Measurements from ENCODE around the gene NDEL1.

NDEL1 gene

DNA sequence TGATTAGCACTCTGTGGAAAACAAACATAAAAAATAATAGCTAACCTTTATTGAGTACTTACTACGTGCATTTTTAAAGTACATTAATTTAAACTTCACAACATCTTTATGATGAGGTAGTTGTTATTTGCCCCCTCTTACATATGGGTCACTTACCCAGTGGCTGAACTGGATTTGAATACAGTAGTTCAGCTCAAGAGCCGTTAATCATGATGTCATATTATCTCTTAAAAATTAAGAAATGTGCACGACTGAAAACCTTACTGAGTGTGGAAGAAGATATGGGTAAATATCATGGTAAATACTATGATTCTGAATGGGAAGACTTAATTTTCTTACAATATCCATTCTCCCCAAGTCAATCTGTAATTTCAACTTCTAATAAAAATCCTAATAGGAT, 17.6 kb downstream of the NDEL1 start:
- no peak for DNase-seq (ENCODE audit: low read depth in 2 of 3, low spot score in 1 of 3)

- DNase-seq (ENCODE audit: low read depth in 2 of 3, low spot score in 1 of 3) = no peak
Observed at GRCh38 chr17:8455665-8456209, 20.1 kb downstream of the NDEL1 start.

- DNase-seq (ENCODE audit: low read depth in 2 of 3, low spot score in 1 of 3) = no peak
Observed at GRCh38 chr17:8458128-8458527, 22.4 kb downstream of the NDEL1 start.

- DNase-seq (ENCODE audit: low read depth in 2 of 3, low spot score in 1 of 3) = no peak
Observed at GRCh38 chr17:8459107-8459506, 23.4 kb downstream of the NDEL1 start.

DNA sequence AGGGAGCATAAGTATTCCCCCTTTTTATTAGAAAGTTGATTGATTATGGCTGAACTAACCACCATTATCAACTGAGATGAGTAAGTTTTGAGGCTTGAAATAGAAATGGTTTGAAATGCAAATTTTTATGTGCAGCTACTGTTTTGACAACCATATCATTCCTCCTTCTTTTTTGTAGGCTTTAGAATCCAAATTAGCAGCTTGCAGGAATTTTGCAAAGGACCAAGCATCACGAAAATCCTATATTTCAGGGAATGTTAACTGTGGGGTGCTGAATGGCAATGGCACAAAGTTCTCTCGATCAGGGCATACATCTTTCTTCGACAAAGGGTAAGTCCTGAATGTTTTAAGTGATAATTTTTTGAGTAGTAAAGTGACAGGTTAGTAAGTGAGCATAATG, 24.1 kb downstream of the NDEL1 start:
- DNase-seq (ENCODE audit: low read depth in 2 of 3, low spot score in 1 of 3) = no peak

- no peak for DNase-seq (ENCODE audit: low read depth in 2 of 3, low spot score in 1 of 3)
Observed at GRCh38 chr17:8462564-8462963, 26.9 kb downstream of the NDEL1 start.

GRCh38 chr17:8463099-8463498, 27.4 kb downstream of the NDEL1 start:
- DNase-seq (ENCODE audit: low read depth in 2 of 3, low spot score in 1 of 3) = no peak

GRCh38 chr17:8464941-8465340, 29.3 kb downstream of the NDEL1 start:
- no peak for DNase-seq (ENCODE audit: low read depth in 2 of 3, low spot score in 1 of 3)

- DNase-seq (ENCODE audit: low read depth in 2 of 3, low spot score in 1 of 3) = no peak
Observed at GRCh38 chr17:8465356-8465755, 29.7 kb downstream of the NDEL1 start.

DNA sequence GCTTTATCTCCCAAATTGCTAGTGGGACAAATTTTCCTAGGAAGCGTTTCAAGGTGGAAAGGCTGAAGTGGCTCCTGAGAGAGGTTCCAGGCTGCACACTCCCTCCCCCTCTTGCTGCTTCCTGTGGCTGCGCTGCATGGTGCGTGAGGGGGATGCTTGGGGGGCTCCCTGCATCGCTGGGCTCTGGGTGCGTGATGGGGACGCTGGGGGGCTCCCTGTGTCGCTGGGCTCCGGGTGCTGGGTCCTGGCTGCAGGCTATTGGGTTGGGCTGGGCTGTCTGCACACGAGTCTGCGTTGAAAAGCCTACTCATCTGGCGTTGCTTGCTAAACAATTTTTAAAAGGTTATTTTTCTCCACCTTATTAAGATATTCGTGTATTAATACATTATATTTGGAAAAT, 30.1 kb downstream of the NDEL1 start:
- DNase-seq (ENCODE audit: low read depth in 2 of 3, low spot score in 1 of 3) = no peak

DNA sequence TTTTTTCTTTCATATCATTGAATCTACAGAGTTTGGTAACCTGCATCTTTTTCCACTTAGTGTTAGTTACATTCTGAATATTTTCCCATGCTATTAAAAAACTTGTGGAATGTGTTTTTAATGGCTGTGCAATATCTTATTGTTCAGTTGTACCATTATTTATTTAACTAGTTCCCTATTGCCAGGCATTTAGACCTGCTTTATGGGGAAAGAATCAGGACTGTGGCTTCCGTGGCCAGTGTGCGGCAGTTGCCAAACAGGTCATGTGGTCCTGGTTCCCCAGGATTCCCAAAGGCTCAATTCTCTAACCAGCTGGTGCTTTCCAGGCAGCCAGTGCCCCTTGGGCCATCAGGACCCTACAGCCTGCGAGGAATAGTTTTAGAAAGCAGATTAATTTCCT, 30.8 kb downstream of the NDEL1 start:
- DNase-seq (ENCODE audit: low read depth in 2 of 3, low spot score in 1 of 3) = no peak

DNA sequence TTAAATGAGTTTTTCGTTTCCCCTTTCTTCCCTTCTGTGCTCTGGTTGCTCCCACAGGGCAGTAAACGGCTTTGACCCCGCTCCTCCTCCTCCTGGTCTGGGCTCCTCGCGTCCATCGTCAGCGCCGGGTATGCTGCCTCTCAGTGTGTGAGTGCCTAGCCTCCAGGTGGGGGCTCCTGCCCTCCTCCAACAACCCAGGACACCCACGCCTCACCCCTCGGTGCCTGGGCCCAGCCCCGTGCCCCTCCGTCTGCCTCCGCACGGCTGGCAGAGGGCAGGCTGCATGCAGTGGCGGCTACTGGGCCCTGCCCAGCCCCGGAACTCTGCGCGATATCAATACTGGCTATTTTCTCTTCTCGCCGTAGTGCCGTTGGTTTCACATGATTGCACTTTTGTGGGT, 31.2 kb downstream of the NDEL1 start:
- no peak for DNase-seq (ENCODE audit: low read depth in 2 of 3, low spot score in 1 of 3)

DNA sequence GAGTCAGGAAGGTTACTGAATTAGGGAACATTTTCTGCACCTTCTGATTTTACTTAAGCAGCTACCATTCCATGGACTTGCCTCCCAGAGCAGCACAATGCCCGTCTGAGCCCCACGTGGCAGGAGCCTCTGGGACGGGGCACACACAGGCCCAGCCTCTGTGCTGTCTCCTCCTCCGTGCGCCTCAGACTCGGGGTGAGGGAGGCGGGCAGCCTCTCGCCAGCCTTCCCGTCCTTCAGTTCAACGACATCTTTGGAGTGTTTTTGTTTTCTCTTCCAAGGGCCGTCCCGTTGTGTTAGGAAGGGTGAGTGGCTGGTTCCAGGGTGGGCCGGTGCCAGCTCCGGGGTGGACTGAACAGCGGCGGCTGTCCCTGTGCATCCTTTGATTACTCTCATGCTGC, 31.8 kb downstream of the NDEL1 start:
- DNase-seq (ENCODE audit: low read depth in 2 of 3, low spot score in 1 of 3) = no peak

DNA sequence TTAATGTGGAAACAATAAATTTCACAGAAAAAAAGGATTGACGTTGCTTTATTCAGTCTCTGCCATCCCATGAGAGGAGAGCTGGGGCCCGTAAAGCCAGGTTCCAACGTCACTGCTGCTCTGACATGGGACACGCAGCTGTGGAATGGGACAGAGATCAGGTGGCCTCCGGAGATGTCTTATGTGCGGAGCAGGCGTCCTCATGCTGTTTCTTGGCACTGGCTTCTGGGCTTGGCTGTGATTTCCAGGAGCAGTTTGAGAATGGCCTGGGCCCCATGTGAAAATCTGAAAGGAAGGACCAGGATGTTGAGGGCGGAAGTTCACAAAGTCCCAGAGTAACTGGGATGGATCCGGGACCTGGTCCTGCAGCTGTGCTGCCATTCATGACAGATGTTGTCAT, 32.4 kb downstream of the NDEL1 start:
- DNase-seq (ENCODE audit: low read depth in 2 of 3, low spot score in 1 of 3) = no peak

DNA sequence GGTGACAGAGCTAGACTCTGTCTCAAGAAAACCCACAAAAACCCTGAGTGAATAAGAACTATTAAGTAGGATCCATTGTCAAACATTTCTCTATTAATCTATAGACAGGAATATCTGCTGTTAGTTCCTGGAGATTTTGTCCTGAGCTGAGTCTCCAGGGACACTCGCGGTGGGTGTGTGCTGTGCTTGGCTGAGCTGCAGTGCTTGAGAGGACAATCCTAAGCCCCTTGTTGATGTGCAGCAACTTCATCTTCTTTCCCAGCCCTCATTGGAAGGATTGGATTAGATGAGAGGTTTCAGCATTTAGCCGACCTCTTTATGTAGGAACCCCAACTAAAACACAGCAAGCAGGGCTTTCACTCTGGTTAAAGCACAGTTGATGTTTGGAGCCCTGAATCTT, 33.3 kb downstream of the NDEL1 start:
- no peak for DNase-seq (ENCODE audit: low read depth in 2 of 3, low spot score in 1 of 3)

DNA sequence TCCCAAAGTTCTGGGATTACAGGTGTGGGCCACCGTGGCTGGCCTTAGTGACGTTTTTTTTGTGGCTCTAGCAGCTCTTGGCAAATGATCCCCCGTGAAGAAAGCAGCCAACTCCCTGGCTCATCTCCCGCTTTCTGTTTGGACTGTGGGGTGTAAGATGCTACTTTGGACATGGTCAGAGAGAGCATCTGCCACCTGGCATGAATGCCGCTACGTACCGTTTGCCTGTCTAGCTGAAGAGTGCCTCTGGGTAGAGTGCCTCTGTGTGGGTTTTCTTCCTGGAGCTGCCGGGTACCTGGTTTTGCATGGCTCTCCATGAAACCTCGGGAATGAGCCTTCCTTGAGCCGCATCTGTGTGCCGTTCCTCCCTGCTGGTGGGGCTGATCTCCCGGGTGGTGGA, 34.3 kb downstream of the NDEL1 start:
- no peak for DNase-seq (ENCODE audit: low read depth in 2 of 3, low spot score in 1 of 3)

DNA sequence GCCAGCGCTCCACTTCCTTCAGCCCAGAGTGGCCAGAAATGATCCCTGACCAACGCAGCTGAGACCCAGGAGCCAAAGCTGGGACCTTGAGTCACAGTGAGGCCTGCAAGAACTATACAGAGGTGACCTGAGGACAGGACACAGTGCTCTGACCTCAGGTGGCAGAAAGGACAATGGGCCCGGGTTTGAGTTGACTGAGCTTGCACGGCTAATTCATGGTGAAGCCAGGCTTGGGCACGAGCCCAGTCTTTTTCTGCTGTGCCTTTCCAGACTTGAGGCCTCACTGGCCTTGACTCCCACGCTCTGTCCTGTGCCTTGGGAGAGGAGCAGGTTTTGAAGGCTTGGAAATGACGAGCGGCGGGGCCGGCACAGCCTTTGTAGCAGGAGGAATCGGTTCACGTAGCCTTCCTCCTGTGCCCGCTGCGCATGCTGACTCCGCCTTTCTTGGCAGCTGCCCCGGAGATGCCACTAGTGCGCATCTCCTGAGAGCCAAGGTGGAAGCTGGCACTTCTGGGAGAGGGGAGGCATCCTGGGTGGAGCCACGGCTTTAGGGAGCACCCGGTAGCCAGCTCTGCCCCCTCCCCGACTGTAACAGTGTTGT, 34.9 kb downstream of the NDEL1 start:
- DNase-seq (ENCODE audit: low read depth in 2 of 3, low spot score in 1 of 3) = no peak

GRCh38 chr17:8472663-8473062, 37.0 kb downstream of the NDEL1 start:
- no peak for DNase-seq (ENCODE audit: low read depth in 2 of 3, low spot score in 1 of 3)

- DNase-seq (ENCODE audit: low read depth in 2 of 3, low spot score in 1 of 3) = no peak
Observed at GRCh38 chr17:8473451-8474192, 37.9 kb downstream of the NDEL1 start.

GRCh38 chr17:8474826-8475225, 39.1 kb downstream of the NDEL1 start:
- DNase-seq (ENCODE audit: low read depth in 2 of 3, low spot score in 1 of 3) = no peak

GRCh38 chr17:8475227-8475626, 39.5 kb downstream of the NDEL1 start:
- DNase-seq (ENCODE audit: low read depth in 2 of 3, low spot score in 1 of 3) = no peak

- no peak for DNase-seq (ENCODE audit: low read depth in 2 of 3, low spot score in 1 of 3)
Observed at GRCh38 chr17:8475781-8476180, 40.1 kb downstream of the NDEL1 start.

DNA sequence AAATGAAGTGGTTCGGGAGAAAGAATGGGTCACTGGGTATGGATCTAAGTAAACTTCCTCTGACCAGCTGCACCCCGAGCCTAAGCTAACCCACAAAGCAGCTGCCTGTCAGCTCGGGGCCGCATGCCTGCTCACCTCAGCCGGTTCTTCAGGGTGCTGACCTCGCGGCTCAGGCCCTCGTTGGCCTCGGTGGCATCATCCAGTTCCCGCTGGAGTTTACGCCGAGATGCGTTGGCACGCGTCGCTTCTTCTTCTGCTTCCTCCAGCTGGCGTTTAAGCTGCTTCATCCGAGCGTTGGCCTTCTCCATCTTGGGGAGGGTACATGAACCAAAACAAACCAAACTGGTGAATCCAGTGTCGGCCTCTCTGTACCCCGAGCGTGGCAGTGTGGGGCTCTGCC, 41.1 kb downstream of the NDEL1 start:
- DNase-seq (ENCODE audit: low read depth in 2 of 3, low spot score in 1 of 3) = no peak
